GM19193 (cell line): ENCODE results near the gene GBA2.

Experiments used
- POLR2A ChIP-seq: IDR thresholded peaks from 4 replicates; pipeline ENCODE4 v1.6.1; 2011; ENCODE audit not compliant: insufficient read depth, insufficient read length; ENCODE audit errors: extremely low read depth

Gene GBA2

DNA sequence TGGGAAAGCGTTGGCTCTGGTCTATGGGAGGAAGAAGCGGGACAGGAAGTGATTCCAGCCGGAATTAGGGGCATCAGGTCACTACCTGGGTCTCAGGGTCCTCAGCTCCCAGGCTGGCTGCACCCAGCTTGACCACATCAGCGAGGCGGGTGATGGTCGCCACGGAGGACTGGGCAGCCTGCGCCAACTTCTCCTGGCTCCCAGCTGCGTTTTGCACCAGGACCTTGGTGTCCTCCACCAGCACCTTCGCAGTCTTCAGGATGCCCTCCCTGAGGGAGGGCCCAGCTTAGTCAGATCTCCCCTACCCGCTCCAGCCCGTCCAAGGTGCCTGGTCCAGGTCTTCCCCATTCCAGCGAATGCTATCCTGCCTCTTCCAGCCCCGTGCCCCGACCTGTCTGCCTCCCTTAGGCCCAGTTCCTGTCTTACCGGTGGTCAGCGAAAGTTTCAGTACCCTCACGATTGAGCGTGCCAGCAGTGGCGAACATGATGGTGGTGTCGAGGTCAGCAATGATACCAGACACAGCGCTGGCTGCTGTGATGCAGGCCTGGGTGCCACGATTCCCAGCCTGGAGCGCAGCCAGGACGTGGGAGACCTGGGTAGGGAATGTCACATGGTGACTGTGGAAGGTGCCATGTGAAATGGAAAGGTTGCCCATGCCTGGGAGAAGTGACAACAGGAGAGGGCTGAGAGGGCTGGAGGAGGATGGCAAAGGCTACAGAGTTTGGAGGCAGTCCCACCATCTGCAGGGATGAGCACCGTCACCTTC lies 44.9 kb downstream of the GBA2 start:
- TF ChIP-seq POLR2A, result no peak

DNA sequence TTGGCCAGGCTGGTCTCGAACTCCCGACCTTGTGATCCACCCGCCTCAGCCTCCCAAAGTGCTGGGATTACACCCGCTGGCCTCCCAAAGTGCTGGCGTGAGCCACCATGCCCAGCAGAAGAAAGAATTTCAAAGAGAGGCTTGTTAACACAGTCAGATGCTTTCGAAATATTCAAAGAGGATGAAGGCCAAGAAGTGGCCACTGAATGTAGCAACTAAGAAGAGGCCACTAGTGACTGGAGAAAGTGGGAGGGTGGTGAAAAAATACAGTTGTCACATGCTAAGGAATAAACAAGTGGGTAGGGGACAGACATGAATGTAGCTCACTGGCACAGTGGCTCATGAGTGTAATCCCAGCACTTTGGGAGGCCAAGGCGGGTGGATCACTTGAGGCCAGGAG lies 46.3 kb downstream of the GBA2 start:
- TF ChIP-seq POLR2A, result no peak

DNA sequence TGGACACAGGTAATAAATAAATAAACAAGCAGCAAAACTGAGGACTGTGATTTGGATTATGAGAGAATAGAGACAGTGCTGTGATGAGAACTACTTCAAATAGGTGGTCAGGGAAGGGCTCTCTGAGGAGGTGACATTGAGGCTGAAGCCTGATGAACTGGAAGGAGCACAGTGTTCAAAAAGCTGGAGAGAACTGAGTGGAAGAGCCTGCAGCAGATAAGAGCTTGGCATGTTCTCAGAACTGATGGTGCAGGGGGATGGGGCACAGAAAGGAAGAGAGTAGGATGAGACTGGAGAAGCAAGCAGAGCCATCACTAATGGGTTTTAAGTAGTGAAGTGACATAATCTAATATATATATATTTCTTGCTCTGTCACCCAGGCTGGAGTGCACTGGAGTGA lies 48.1 kb downstream of the GBA2 start:
- no peak for TF ChIP-seq POLR2A

DNA sequence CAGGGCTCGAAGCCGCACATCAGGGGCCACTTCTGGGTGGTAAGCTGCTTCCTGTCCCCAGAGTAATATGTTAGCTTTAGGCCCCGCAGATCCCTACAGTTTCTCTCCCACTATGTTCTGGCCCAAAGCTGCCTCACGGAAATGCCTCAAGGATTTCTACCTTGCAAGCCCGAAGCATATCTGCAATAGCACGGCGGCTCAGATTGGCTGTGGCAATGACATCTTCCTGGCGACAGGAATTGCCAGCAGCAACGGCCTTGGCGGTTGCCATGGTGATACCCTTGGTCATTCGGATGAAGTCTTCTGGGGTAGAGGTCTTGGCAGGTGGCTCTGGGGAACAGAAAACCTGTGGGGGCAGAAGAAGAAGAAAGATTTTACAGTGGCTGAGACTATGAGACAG lies 49.0 kb downstream of the GBA2 start:
- TF ChIP-seq POLR2A, result no peak

DNA sequence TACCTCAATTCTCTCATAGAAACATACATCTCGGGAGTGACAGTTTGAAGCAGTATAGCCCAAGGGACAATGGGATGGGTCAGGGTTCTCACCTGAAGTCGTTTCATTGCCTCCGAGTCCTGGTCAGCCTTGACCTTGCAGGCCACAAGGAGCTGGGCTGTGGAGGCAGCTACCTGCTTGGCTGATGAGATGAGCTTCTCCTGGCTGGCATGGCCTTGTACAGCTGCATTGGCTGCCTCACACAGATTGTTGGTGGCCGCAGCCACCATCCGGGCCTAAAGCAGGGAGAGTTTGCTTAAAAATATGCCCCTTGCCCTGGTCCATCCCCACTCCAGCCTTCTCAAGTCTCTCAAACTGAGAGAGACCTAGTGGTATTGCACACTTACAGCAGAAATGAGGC lies 50.8 kb downstream of the GBA2 start:
- TF ChIP-seq POLR2A, result no peak

DNA sequence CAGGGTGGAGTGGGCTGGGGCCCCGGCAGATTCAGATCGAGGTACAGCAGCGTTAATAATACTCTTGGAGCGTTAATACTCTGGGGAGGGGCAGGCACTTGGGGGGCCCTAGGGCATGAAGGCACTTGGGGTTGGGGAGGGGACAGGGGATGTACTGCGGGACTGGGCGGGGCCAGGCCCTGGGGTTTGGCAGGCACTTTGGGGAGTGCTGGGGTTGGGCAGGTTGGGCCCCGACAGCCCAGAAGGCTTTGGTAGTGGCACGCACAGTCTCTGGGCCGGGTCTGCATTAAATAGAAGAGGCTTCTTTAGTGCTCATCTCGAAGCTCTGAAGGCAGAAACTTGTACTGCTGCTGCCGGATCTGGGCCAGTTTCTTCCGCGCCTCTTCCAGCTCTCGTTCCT lies 51.5 kb downstream of the GBA2 start:
- no peak for TF ChIP-seq POLR2A

DNA sequence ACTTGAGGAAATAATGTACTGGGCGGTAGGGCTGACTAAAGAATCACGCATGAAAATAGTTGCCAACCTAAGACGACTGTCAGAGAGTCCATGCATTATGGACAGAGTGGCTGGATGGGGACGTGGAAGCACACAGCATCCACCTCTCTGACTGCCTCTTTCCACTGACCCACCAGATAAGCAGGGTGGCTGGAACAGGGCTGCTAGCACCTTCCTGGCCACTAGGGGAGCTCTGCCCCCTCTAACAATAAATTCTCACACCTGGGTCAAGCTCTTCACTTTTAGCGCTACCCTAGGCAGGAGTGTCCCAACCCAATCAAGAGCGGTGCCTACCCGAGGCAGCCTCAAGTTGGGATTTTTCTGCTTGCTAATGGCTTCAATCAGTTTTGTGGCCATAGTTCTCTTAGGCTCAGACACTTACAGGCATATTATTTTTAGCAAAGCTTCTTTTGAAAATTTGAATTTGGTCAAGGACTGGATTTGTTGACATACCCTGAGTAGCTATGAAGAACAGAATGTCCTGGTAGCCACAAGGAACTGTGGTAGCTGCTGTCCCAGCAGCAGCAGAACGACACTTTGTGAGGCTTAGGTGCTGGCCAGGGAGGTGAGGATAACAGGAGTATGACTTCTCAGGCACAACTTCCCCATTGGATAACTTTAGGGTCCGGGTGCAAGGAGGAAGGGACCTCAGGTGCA lies 52.4 kb downstream of the GBA2 start:
- TF ChIP-seq POLR2A, result no peak

DNA sequence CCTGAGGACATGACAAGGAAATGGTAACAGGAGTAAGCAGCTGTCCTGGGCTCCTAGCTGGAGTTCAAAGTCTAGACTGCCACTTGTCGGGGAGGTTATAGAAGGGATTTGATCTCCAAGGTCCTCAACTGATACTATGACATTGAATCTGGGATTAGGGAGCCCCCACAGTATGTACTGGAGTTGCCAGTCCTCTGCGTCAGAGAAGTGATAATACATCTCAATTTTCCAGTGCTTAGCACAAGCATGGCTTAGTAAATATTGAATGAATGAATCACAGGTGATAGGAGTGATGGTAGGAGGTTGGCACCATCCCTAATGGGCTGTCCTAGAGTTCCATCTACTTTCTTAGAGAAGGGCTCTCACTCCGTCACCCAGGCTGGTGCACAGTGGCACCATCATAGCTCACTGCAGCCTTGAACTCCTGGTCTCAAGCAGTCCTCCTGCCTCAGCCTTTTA lies 53.1 kb downstream of the GBA2 start:
- no peak for TF ChIP-seq POLR2A

DNA sequence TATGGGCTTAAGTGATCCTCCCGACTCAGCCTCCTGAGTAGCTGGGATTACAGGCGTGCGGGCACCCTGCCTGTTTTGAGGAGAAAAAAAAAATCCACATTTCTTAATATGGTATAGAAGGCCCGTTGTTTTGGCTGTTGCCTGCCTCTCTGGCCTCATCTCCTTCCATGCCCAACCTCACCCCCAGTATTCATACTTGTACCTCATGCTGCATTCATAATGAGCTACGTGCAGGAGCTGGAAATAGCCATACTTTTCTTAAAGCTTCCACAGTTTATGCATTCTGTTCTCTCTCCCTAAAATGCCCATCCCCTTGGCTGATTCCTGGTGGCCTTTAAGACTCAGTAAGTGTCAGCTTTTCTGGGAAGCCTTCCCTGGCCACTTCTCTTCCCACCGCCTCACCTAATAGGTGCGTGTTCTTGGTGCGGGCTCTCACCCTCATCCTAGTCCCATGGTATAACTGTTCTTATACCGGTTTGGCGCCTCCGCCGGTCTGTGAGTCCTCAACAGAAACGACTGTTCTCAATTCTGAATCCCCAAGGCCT lies 57.2 kb downstream of the GBA2 start:
- TF ChIP-seq POLR2A, result no peak

DNA sequence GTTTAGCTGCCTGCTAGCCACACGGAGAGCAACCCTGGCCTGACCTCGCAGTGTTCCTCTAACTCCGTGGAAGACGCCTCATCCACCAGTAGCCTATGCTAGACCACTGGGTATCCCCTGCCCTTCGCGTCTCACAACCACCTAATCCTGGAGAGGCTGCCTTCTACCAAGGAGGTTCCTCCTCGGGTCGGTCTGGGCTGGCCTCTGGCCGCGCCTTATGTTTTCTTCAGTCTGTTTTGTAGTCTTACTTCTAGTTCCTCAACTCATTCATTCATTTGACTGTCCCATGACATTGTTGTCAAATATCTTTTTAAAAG lies 57.7 kb downstream of the GBA2 start:
- no peak for TF ChIP-seq POLR2A

DNA sequence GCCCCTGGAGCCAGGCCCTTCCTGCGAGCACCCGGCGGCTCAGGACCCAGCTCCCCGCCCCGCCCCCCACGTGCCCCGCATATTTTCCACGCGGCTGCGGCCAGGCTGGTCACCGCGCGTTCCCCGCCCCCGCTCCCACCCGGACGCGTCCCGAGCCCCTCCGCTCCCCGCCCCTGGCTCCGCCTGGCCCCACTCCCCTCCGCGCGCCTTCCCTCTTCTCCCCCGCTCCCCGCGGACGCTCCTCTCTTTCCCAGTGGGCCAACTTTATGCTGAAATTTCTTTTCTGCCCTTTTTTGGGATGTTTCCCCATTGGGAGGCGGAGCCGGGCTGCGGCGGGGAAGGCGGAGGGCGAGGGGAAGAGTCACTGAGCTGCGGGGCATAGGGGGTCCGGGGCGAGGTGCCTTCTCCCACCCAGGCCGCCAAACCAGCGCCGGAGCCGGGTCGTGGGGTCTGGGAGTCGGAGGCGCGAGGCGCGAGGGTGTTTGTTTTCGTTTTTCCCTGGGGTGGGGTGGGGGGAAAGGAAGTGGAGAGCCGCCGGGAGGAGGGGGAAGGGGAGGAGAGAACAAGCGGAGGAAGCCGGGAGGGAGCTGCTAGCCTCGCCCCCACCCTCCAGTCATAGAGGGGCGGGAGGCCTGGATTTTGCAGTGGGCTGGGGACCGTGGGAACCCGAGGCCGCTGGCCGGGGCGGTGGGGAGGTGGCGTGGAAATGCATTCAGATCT lies 58.3 kb downstream of the GBA2 start:
- TF ChIP-seq POLR2A, result no peak

DNA sequence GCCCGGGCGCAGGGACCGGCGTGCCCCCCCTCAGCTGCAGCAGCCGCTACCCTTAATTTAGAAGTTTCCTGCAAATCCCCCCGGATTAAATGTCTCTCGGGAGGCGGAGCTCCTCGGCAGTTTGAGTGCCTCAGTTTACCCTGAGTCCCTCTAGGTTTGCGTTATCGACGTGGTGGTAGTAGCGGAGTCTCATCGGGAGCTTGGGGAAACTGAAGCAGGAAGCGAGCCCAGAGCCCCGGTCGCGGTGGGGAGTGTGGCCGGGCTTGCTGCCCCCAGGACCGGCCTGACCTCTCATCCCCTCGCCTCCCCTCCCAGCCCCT lies 58.8 kb downstream of the GBA2 start:
- no peak for TF ChIP-seq POLR2A

DNA sequence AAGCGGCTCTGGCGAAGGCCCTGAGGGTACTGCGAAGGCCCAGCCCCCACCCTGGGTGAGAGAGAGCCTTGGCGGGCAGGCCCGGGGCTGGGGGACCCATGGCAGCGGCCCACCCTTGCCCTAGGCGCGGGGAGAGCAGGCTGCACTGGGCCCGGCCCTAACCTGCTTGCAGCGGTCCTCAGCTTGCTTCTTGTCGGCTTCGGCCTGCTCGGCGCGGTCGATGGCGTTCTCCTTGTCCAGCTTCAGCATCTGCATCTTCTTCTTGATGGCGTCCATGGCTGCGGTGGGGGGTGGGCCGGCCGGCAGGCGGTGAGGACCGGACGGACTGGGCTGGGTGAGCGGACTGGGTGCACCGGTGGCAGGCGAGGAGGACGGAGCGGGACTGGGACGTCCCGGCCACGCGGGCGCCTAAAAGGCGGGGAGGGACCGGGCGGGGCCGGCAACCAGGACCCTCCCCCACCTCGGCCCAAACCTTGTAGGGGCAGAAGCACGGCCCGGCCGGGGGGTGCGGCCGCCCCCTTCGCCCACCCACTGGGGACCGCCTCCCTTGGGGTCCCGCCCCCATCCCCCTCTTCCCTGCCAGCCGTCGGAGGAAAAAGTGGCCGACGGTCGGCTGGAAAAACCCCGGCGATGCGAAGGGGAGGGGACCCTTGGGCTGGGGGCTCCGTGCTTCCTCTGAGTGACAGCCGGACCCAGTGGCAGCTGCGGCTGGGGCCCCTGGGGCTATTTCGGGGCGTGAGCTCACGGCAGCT lies 59.3 kb downstream of the GBA2 start, which contains the start of gene TPM2:
TSS of gene TPM2 (minus strand) at position 384 of the 752 bp plus-strand sequence. CDS start at position 276, 108 bp downstream.
- TF ChIP-seq POLR2A, result peak; percentile 59

DNA sequence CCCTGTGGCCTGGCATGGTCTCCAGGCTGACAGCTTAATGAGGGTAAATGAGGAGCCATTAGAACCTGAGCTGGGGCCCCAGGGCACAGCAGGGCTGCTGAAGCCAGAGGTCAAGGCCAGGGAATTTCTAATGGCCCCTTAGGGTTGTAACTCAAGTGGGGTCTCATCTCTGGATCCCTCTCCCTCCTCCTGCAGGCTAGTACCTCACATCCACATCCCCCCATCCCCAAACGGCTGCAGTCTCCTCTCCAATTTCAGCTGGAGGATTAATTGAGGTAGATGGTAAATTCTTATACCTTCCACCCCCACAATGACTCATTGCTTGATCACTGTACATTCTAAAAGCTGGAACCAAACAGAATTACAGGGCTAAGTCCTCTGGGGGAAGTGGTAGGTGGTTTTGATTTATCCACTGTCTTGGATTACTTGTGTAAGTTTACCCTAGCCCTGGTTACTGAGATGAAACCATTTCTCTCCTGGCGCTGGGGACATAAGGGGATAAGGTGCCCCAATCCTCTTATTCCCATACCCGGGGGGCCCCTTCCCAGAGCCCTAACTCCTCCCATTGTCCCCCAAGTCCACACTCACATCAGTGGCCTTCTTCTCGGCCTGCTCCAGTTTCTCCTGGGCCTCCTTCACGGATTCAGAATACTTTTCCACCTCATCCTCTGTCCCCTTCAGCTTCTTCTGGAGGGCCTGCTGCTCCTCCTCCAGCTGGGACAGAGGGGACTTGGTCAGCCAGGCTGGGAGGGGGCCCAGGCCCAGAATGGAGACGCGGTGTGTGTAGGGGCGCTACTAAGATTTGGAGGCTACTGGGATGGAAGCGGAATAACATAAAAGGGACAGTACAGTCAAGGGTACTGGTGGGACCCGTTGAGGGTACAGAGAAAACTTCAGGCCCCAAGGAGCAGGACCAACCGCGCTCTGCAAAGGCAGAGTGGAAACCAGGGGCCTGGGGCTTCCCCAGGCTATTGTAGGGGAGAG lies 60.2 kb downstream of the GBA2 start:
- TF ChIP-seq POLR2A, result no peak

DNA sequence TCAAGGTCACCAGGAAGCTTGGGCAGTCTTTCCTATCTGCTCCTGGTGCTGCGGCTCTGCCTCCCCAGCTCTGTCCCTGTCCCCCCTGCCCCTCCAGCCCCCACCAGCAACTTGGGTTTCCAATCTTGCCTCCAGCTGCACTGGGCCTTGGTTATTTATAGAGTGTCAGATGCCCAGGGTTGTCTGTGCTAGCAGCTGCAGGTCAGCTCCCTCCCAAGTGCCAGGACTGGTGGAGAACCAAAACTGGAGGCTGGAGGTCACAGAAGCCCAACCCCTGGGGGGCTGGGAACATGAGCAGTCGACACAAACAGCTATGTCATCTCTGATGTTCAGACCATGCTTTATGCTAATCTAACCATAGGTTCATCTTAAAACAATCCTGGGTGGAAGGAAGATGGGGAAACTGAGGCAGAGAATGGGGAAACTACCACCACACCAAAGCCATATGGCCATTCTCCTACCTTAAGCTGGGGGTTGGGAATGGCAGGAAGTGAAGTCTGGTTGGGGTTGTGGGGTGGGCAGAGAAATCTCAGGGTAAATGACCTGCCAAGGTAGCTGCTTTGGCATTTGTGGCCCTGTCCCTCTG lies 61.0 kb downstream of the GBA2 start:
- TF ChIP-seq POLR2A, result no peak
